Measurements from ENCODE around the gene TNF.

GRCh38 chr6:31626952-31627351 lies 51.6 kb downstream of the TNF start:
- TF ChIP-seq CTCF (IDR thresholded peaks at IDR 0.05; ENCODE audit: insufficient read depth, low read length, poor library complexity, severe bottlenecking) (no peak), EZH2phosphoT487 (conservative IDR thresholded peaks at IDR 0.05; ENCODE audit: low read length) (no peak)
